Measurements from ENCODE around the gene SPRED3. TPM values are rescaled to one million over a fixed set of nuclear protein-coding genes. Genes with fewer than 3 reads are reported as not detected.

SPRED3 gene
- total and polyA plus RNA-seq, 9 of the 15 experiments (the other 6 are each of a cell fraction or from before 2014, with no cell fraction given) = 0.05 to 1.3 (median 0.36) TPM

DNA sequence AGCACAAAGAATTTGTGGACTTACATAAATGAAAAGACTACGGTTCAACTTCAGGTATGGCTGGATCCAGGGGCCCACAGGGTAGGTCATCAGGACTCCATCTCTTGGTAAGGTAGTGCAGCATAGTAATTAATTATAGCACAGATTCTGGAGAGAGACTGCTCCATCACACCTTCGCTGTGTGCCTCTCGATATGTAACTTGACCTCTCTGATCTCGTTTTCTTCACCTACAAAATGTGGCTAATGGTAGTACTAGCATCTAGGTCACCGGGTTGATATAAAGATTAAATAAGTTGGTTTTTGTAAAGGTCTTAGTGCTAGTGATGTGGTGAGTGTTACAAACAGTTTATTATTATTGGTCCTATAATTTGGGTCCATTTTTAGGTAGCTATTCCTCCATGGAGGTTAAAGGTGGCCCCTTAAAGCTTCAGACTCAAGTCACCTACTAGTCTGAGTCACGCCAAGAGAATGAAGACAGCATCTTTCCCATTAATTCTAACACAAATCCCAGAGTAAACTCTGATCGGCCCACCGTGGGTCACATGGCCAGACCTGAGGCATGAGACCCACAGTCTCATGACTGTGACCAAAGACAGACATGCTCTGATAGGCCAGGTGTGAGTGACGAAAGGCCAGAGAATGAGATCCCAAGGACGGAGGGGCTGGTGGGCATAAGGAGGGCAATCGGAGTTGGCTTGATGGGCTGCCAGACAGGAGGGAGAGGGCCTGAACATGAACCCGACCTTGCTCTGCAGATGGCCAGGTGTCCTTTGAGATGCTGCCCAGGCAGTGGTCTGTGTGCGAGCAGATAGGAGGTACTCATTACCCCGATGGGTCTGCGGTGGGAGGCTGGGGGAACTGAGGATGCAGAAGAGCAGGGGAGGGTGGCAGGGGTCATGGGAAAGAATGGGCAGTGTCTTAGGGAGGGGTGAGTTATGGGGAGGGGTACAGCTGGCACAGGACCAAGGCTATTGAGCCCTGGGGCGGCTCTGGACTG, 32.5 kb upstream of the SPRED3 start (continued):
- TF ChIP-seq, protein P1, sequence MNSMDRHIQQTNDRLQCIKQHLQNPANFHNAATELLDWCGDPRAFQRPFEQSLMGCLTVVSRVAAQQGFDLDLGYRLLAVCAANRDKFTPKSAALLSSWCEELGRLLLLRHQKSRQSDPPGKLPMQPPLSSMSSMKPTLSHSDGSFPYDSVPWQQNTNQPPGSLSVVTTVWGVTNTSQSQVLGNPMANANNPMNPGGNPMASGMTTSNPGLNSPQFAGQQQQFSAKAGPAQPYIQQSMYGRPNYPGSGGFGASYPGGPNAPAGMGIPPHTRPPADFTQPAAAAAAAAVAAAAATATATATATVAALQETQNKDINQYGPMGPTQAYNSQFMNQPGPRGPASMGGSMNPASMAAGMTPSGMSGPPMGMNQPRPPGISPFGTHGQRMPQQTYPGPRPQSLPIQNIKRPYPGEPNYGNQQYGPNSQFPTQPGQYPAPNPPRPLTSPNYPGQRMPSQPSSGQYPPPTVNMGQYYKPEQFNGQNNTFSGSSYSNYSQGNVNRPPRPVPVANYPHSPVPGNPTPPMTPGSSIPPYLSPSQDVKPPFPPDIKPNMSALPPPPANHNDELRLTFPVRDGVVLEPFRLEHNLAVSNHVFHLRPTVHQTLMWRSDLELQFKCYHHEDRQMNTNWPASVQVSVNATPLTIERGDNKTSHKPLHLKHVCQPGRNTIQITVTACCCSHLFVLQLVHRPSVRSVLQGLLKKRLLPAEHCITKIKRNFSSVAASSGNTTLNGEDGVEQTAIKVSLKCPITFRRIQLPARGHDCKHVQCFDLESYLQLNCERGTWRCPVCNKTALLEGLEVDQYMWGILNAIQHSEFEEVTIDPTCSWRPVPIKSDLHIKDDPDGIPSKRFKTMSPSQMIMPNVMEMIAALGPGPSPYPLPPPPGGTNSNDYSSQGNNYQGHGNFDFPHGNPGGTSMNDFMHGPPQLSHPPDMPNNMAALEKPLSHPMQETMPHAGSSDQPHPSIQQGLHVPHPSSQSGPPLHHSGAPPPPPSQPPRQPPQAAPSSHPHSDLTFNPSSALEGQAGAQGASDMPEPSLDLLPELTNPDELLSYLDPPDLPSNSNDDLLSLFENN (IDR thresholded peaks at IDR 0.05; ENCODE audit: low read depth in 2 of 2, low read length in 2 of 2) = no peak
- TF ChIP-seq KHSRP (IDR thresholded peaks at IDR 0.05) = no peak

DNA sequence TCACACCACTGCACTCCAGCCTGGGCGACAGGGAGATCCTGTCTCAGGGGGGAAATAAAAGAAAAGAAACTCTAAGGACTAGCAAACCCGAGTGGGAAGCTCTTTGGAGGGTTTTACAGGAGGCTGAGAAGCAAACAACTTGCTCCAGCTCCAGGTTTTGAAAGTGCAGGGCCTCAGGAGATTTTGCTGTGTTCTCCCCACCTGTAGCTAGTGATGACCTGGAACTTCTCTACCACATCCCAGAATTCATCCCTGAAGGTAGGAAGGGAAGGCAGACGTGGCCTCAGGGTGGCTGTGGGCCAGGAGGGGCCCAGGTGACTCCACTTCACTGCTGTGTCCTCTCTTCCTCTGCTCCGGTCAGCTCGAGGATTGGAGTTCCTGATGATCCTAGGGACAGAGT, 30.4 kb upstream of the SPRED3 start:
- no peak for ATAC-seq
- FAIRE-seq = no peak
- no peak for TF ChIP-seq GTF2E2 (tag; IDR thresholded peaks at IDR 0.05)
- no peak for TF ChIP-seq NUFIP1 (IDR thresholded peaks at IDR 0.05; ENCODE audit: partially characterized antibody)
- no peak for TF ChIP-seq SP2 (IDR thresholded peaks at IDR 0.05; ENCODE audit: extremely low read depth, low read depth, low read length, poor library complexity, severe bottlenecking)
- no peak for TF ChIP-seq ZNF57 (CRISPR knock-in tag; IDR thresholded peaks at IDR 0.05)
- no peak for TF ChIP-seq SRSF9 (IDR thresholded peaks at IDR 0.05; ENCODE audit: borderline replicate concordance, low read depth, low read length)
- TF ChIP-seq, protein P2, sequence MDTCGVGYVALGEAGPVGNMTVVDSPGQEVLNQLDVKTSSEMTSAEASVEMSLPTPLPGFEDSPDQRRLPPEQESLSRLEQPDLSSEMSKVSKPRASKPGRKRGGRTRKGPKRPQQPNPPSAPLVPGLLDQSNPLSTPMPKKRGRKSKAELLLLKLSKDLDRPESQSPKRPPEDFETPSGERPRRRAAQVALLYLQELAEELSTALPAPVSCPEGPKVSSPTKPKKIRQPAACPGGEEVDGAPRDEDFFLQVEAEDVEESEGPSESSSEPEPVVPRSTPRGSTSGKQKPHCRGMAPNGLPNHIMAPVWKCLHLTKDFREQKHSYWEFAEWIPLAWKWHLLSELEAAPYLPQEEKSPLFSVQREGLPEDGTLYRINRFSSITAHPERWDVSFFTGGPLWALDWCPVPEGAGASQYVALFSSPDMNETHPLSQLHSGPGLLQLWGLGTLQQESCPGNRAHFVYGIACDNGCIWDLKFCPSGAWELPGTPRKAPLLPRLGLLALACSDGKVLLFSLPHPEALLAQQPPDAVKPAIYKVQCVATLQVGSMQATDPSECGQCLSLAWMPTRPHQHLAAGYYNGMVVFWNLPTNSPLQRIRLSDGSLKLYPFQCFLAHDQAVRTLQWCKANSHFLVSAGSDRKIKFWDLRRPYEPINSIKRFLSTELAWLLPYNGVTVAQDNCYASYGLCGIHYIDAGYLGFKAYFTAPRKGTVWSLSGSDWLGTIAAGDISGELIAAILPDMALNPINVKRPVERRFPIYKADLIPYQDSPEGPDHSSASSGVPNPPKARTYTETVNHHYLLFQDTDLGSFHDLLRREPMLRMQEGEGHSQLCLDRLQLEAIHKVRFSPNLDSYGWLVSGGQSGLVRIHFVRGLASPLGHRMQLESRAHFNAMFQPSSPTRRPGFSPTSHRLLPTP (IDR thresholded peaks at IDR 0.05; ENCODE audit: borderline replicate concordance, extremely low read depth, insufficient read length) = no peak
- no peak for TF ChIP-seq ESRRA (IDR thresholded peaks at IDR 0.05; ENCODE audit: borderline replicate concordance, low read depth)
- TF ChIP-seq, protein P3, sequence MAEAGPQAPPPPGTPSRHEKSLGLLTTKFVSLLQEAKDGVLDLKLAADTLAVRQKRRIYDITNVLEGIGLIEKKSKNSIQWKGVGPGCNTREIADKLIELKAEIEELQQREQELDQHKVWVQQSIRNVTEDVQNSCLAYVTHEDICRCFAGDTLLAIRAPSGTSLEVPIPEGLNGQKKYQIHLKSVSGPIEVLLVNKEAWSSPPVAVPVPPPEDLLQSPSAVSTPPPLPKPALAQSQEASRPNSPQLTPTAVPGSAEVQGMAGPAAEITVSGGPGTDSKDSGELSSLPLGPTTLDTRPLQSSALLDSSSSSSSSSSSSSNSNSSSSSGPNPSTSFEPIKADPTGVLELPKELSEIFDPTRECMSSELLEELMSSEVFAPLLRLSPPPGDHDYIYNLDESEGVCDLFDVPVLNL (CRISPR knock-in tag; IDR thresholded peaks at IDR 0.05; ENCODE audit: low read depth) = no peak
- TF ChIP-seq TRIM24 (IDR thresholded peaks at IDR 0.05) = no peak

More for the DNA sequence above, 30.4 kb upstream of the SPRED3 start:
- no peak overlapping the region for H3K4me2 ChIP-seq (ENCODE audit: insufficient read depth, low read length)
- no TSS peak for BruUV-seq (replicated peaks)
- H3K27ac ChIP-seq (ENCODE audit: extremely low read depth, low read depth, low read length) = no peak overlapping the region
- CTCF ChIA-PET (ENCODE audit: low intra/inter-chr PET ratio) = interaction anchor here (0.6 kb wide), 1 partner anchor 944 kb away, joined by 4 read pairs; no protein-coding TSS in a partner anchor
- H3K4me3 ChIP-seq = no peak overlapping the region
- POLR2A ChIA-PET = interaction anchor here (0.7 to 1.7 kb wide), 5 partner anchors 11 to 216 kb away, joined by 3 to 4 read pairs (median 4); partner anchors contain the start of gene PSMD8
- H3K27me3 ChIP-seq (ENCODE audit: control insufficient read depth in 2 of 2, insufficient read depth in 2 of 2, low read length in 2 of 2) = peaks cover 24 to 33% of the 10 kb centered on the region in 2 experiments
- no peaks in the 10 kb centered on the region for H3K9me1 ChIP-seq (ENCODE audit: control insufficient read depth, insufficient read depth, low read length)
- no peaks in the 10 kb centered on the region for H3K36me3 ChIP-seq (ENCODE audit: control insufficient read depth, insufficient read depth, low read length)
- no peak for DNase-seq (ENCODE audit: extremely low read depth in 1 of 4, low spot score in 3 of 4)
- H4K20me1 ChIP-seq (replicated peaks; ENCODE audit: control insufficient read depth, insufficient read depth, low read length) = peaks cover 10% of the 10 kb centered on the region; the same call in 1 of the 2 replicates
- H3K9ac ChIP-seq (ENCODE audit: insufficient read depth in 1 of 2, low read depth in 2 of 2, low read length in 2 of 2) = no peak overlapping the region
- H3K79me2 ChIP-seq (ENCODE audit: control insufficient read depth, insufficient read depth, low read length) = no peaks in the 10 kb centered on the region
- H3K9me3 ChIP-seq (replicated peaks; ENCODE audit: control insufficient read depth, insufficient read depth, low read depth, low read length) = no peaks in the 10 kb centered on the region
- H2AFZ ChIP-seq (ENCODE audit: low read depth, low read length) = no peak overlapping the region
- WGBS (ENCODE audit: insufficient coverage, low coverage, missing lambda C conversion rate) = 12% methylated on average over 5 of the region's 5 CpGs
- peaks cover 8 to 23% of the 10 kb centered on the region in 2 experiments; a peak in 4 of 5 replicates for H3K4me1 ChIP-seq (replicated peaks in 1 of 2; ENCODE audit: control insufficient read depth in 2 of 2, insufficient read depth in 2 of 2, low read length in 2 of 2)
- in situ Hi-C loops (cut with MboI) (no loop called here), intact Hi-C loops (cut with micrococcal nuclease) (no loop called here)
